Measurements from ENCODE around the gene MTRF1.

Gene MTRF1

DNA sequence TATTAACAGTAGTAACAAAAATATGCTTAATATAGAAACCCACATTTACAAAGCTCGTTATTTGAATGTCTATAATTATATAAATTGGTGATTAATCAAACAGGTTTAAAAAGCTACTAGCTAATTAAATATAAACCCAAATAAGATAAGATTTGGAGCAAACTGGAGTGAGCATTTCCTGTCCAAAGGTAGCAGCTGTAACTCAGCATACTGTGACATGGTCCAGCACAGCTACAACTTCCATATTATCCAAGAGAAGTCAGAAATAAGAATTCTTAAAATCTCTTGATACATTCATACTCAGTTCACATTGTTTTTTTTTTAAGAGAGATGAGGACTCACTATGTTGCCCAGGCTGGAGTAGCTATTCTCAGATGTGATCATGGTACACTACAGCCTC lies 8.5 kb downstream of the MTRF1 start:
- H3K23ac ChIP-seq (ENCODE audit: low read depth, low read length, poor library complexity) = no peak overlapping the region
- H3K14ac ChIP-seq (ENCODE audit: low read length) = no peak overlapping the region
- no peak overlapping the region for H2BK5ac ChIP-seq (ENCODE audit: low read length)
- H3K18ac ChIP-seq (ENCODE audit: low read length) = no peak overlapping the region
- H3K9me3 ChIP-seq (replicated peaks in 1 of 2; ENCODE audit: control insufficient read depth in 2 of 2, insufficient read depth in 1 of 2, low read depth in 1 of 2, low read length in 2 of 2) = peaks cover 0 to 5% of the 10 kb centered on the region in 2 donors
- H4K8ac ChIP-seq (ENCODE audit: low read depth, low read length) = no peak overlapping the region
- H3K4me1 ChIP-seq (ENCODE audit: control insufficient read depth in 2 of 2, insufficient read depth in 1 of 2, low read depth in 1 of 2, low read length in 2 of 2) = no peaks in the 10 kb centered on the region
- DNase-seq (ENCODE audit: low spot score) = no peak
- peak overlapping the region; percentile 72 for H4K91ac ChIP-seq (ENCODE audit: low read depth, low read length, poor library complexity)
- peaks cover 7 to 85% of the 10 kb centered on the region in 2 donors for H3K36me3 ChIP-seq (replicated peaks in 1 of 2; ENCODE audit: control insufficient read depth in 2 of 2, insufficient read depth in 2 of 2, low read length in 2 of 2)
- H2BK120ac ChIP-seq (ENCODE audit: low read depth, low read length) = no peak overlapping the region
- WGBS, 2 donors (ENCODE audit: extremely low coverage in 2 of 2, insufficient read length in 2 of 2, insufficient replicate concordance in 1 of 2) = no CpG with 5 or more reads among the region's 1 CpG
- no peak overlapping the region for H3K9ac ChIP-seq (ENCODE audit: low read depth, low read length, poor library complexity)
- no peak overlapping the region for H3K4me2 ChIP-seq (ENCODE audit: insufficient read depth, low read length, poor library complexity, severe bottlenecking)
- no peak overlapping the region for H2AK5ac ChIP-seq (ENCODE audit: low read depth, low read length)
- H2BK15ac ChIP-seq (ENCODE audit: low read length) = no peak overlapping the region
- no peak overlapping the region for H2AFZ ChIP-seq (ENCODE audit: low read length)
- H3K4me3 ChIP-seq (ENCODE audit: low read length in 2 of 2) = no peak overlapping the region
- H3K27me3 ChIP-seq (ENCODE audit: control insufficient read depth in 3 of 3, insufficient read depth in 3 of 3, low read depth in 1 of 3, low read length in 3 of 3) = no peaks in the 10 kb centered on the region
- no peak overlapping the region for H3K4ac ChIP-seq (ENCODE audit: low read length)
- no peak overlapping the region for H2BK12ac ChIP-seq (ENCODE audit: low read length)
- H3K27ac ChIP-seq (replicated peaks; ENCODE audit: low read length) = no peak overlapping the region
- H3K79me1 ChIP-seq (ENCODE audit: low read depth, low read length) = no peaks in the 10 kb centered on the region

DNA sequence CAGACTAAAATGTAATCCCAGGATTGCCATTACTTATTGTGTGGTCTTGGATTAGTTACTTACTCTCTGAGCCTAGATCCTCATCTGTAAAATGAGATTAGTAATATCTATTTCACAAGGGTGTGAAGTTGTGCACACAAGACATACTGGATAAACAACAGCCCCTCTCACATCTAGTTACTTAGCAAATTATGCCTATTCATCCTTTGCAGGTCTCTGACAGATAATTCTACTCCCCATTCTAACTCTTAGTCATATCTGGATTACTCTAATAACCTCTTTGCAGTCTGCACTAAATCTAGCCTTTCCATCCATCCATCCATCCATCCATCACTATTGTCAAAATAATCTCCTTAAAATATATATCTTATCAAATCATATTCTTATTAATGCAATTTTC lies 12.4 kb downstream of the MTRF1 start:
- Histone ChIP-seq H3K9me3 (replicated peaks in 1 of 2; ENCODE audit: control insufficient read depth in 2 of 2, insufficient read depth in 1 of 2, low read depth in 1 of 2, low read length in 2 of 2) (no peaks in the 10 kb centered on the region), H3K4ac (ENCODE audit: low read length) (no peak overlapping the region), H3K14ac (ENCODE audit: low read length) (no peak overlapping the region), H3K23ac (ENCODE audit: low read depth, low read length, poor library complexity) (no peak overlapping the region), H3K4me3 (ENCODE audit: low read length in 2 of 2) (no peak overlapping the region), H3K9ac (ENCODE audit: low read depth, low read length, poor library complexity) (no peak overlapping the region), H3K79me1 (ENCODE audit: low read depth, low read length) (no peaks in the 10 kb centered on the region), H4K8ac (ENCODE audit: low read depth, low read length) (no peak overlapping the region), H2BK120ac (ENCODE audit: low read depth, low read length) (no peak overlapping the region), H3K27ac (replicated peaks; ENCODE audit: low read length) (no peak overlapping the region), H4K91ac (ENCODE audit: low read depth, low read length, poor library complexity) (no peak overlapping the region), H3K4me1 (ENCODE audit: control insufficient read depth in 2 of 2, insufficient read depth in 1 of 2, low read depth in 1 of 2, low read length in 2 of 2) (no peaks in the 10 kb centered on the region), H3K36me3 (replicated peaks in 1 of 2; ENCODE audit: control insufficient read depth in 2 of 2, insufficient read depth in 2 of 2, low read length in 2 of 2) (peaks cover 6 to 86% of the 10 kb centered on the region in 2 donors), H2BK12ac (ENCODE audit: low read length) (no peak overlapping the region), H2AFZ (ENCODE audit: low read length) (no peak overlapping the region), H3K18ac (ENCODE audit: low read length) (no peak overlapping the region), H3K4me2 (ENCODE audit: insufficient read depth, low read length, poor library complexity, severe bottlenecking) (no peak overlapping the region), H2BK15ac (ENCODE audit: low read length) (no peak overlapping the region), H2AK5ac (ENCODE audit: low read depth, low read length) (no peak overlapping the region), H2BK5ac (ENCODE audit: low read length) (no peak overlapping the region), H3K27me3 (ENCODE audit: control insufficient read depth in 3 of 3, insufficient read depth in 3 of 3, low read depth in 1 of 3, low read length in 3 of 3) (no peaks in the 10 kb centered on the region)
- DNase-seq (ENCODE audit: low spot score) = no peak

DNA sequence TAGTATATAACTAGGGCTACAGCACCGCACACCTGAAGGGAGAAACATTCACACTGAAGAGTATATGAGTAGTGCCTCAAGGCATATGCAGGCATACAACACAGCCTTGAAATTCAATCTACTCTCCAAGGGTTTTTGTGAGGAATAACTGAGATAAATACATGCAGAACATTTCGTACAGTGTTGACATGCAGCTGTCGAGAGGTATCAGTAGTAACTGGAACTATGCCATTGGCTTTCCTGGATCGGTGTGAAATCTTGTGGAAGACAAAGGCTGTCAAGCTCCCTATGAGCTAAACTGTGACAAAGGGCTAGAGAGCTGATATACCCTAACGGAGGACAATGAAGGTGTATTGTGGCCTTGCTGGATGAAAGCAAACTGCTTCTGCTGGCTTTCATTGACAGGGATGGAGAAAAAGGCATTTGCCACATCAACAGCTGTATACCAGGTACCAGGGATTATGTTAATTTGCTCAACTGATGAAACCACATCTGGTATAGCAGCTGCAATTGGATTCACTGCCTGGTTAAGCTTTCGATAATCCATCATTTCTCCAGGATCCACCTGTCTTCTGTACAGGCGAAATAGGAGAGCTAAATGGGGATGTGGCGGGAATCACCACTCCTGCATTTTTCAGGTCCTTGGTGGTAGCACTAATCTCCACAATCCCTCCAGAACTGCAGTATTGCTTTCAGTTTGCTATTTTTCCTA lies 16.3 kb downstream of the MTRF1 start:
- Histone ChIP-seq H3K36me3 (replicated peaks in 1 of 2; ENCODE audit: control insufficient read depth in 2 of 2, insufficient read depth in 2 of 2, low read length in 2 of 2) (peaks cover 4 to 56% of the 10 kb centered on the region in 2 donors), H2BK120ac (ENCODE audit: low read depth, low read length) (no peak overlapping the region), H3K4me2 (ENCODE audit: insufficient read depth, low read length, poor library complexity, severe bottlenecking) (no peak overlapping the region), H2AK5ac (ENCODE audit: low read depth, low read length) (no peak overlapping the region), H3K27me3 (ENCODE audit: control insufficient read depth in 3 of 3, insufficient read depth in 3 of 3, low read depth in 1 of 3, low read length in 3 of 3) (no peaks in the 10 kb centered on the region), H3K79me1 (ENCODE audit: low read depth, low read length) (no peaks in the 10 kb centered on the region), H3K4ac (ENCODE audit: low read length) (no peak overlapping the region), H3K27ac (replicated peaks; ENCODE audit: low read length) (no peak overlapping the region), H2AFZ (ENCODE audit: low read length) (no peak overlapping the region), H3K4me1 (ENCODE audit: control insufficient read depth in 2 of 2, insufficient read depth in 1 of 2, low read depth in 1 of 2, low read length in 2 of 2) (no peaks in the 10 kb centered on the region), H3K4me3 (ENCODE audit: low read length in 2 of 2) (no peak overlapping the region), H3K18ac (ENCODE audit: low read length) (no peak overlapping the region), H3K9me3 (replicated peaks in 1 of 2; ENCODE audit: control insufficient read depth in 2 of 2, insufficient read depth in 1 of 2, low read depth in 1 of 2, low read length in 2 of 2) (no peaks in the 10 kb centered on the region), H3K14ac (ENCODE audit: low read length) (no peak overlapping the region), H2BK12ac (ENCODE audit: low read length) (no peak overlapping the region), H3K9ac (ENCODE audit: low read depth, low read length, poor library complexity) (no peak overlapping the region), H4K91ac (ENCODE audit: low read depth, low read length, poor library complexity) (no peak overlapping the region), H3K23ac (ENCODE audit: low read depth, low read length, poor library complexity) (no peak overlapping the region), H2BK15ac (ENCODE audit: low read length) (no peak overlapping the region), H4K8ac (ENCODE audit: low read depth, low read length) (no peak overlapping the region), H2BK5ac (ENCODE audit: low read length) (no peak overlapping the region)
- DNase-seq (ENCODE audit: low spot score) = no peak
- WGBS, 2 donors (ENCODE audit: extremely low coverage in 2 of 2, insufficient read length in 2 of 2, insufficient replicate concordance in 1 of 2) = no CpG with 5 or more reads among the region's 8 CpGs

DNA sequence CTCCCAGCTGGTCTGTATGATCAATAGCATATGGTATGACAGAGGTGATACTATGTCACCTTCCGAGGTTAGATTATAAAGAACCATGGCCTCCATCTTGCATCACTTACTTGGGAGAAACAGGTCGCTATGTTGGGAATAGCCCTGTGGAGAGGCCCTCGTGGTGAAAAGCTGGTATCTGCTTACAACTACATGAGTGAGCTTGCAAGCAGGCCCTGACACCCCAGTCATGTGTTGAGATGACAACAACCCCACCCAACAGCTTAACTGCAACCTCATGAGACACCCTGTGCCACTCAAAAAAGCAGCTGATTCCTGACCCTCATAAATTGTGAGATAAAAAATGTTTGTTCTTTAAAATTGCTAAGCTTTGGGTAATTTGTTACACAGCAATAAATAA lies 18.8 kb downstream of the MTRF1 start:
- no peak overlapping the region for H3K4me3 ChIP-seq (ENCODE audit: low read length in 2 of 2)
- no peaks in the 10 kb centered on the region for H3K27me3 ChIP-seq (ENCODE audit: control insufficient read depth in 3 of 3, insufficient read depth in 3 of 3, low read depth in 1 of 3, low read length in 3 of 3)
- H3K36me3 ChIP-seq (replicated peaks in 1 of 2; ENCODE audit: control insufficient read depth in 2 of 2, insufficient read depth in 2 of 2, low read length in 2 of 2) = peaks cover 6 to 40% of the 10 kb centered on the region in 2 donors
- H3K4me2 ChIP-seq (ENCODE audit: insufficient read depth, low read length, poor library complexity, severe bottlenecking) = no peak overlapping the region
- DNase-seq (ENCODE audit: low spot score) = no peak
- no peak overlapping the region for H2BK15ac ChIP-seq (ENCODE audit: low read length)
- no CpG with 5 or more reads among the region's 3 CpGs for WGBS, 2 donors (ENCODE audit: extremely low coverage in 2 of 2, insufficient read length in 2 of 2, insufficient replicate concordance in 1 of 2)
- H3K4ac ChIP-seq (ENCODE audit: low read length) = no peak overlapping the region
- no peaks in the 10 kb centered on the region for H3K79me1 ChIP-seq (ENCODE audit: low read depth, low read length)
- H3K14ac ChIP-seq (ENCODE audit: low read length) = no peak overlapping the region
- H3K4me1 ChIP-seq (ENCODE audit: control insufficient read depth in 2 of 2, insufficient read depth in 1 of 2, low read depth in 1 of 2, low read length in 2 of 2) = no peaks in the 10 kb centered on the region
- no peak overlapping the region for H4K8ac ChIP-seq (ENCODE audit: low read depth, low read length)
- H3K18ac ChIP-seq (ENCODE audit: low read length) = no peak overlapping the region
- no peak overlapping the region for H2AFZ ChIP-seq (ENCODE audit: low read length)
- H3K27ac ChIP-seq (replicated peaks; ENCODE audit: low read length) = no peak overlapping the region
- no peak overlapping the region for H2BK12ac ChIP-seq (ENCODE audit: low read length)
- H2BK120ac ChIP-seq (ENCODE audit: low read depth, low read length) = no peak overlapping the region
- no peak overlapping the region for H4K91ac ChIP-seq (ENCODE audit: low read depth, low read length, poor library complexity)
- H2BK5ac ChIP-seq (ENCODE audit: low read length) = no peak overlapping the region
- no peak overlapping the region for H3K23ac ChIP-seq (ENCODE audit: low read depth, low read length, poor library complexity)
- H2AK5ac ChIP-seq (ENCODE audit: low read depth, low read length) = no peak overlapping the region
- no peak overlapping the region for H3K9ac ChIP-seq (ENCODE audit: low read depth, low read length, poor library complexity)
- no peaks in the 10 kb centered on the region for H3K9me3 ChIP-seq (replicated peaks in 1 of 2; ENCODE audit: control insufficient read depth in 2 of 2, insufficient read depth in 1 of 2, low read depth in 1 of 2, low read length in 2 of 2)
